GM23338 (cell line): ENCODE data around the gene PPM1H.

ENCODE experiments used
- CREB1 ChIP-seq: fragments of 250-450 bp; sonication (Bioruptor Pico); IDR thresholded peaks from 2 replicates; pipeline ENCODE4 v1.5.0; 2020; ENCODE audit warnings: low read depth, mild to moderate bottlenecking, moderate library complexity
- CTCF ChIP-seq, 2 experiments: fragments of 200-600 bp in 1 of 2; sonication (generic) in 1 of 2; conservative IDR thresholded peaks; 2 replicates each; pipeline versions ENCODE4 v1.5.1 to v1.6.1; 2016 to 2017; ENCODE audit warnings: antibody characterized with exemption in 2 of 2, low read depth in 2 of 2, mild to moderate bottlenecking in 2 of 2, moderate library complexity in 1 of 2
- ETS1 ChIP-seq: IDR thresholded peaks from 2 replicates; pipeline ENCODE4 v1.6.1; 2016; ENCODE audit warnings: antibody characterized with exemption
- EZH2 ChIP-seq: fragments of 200-600 bp; sonication (generic); IDR thresholded peaks from one replicate; pipeline ENCODE4 v1.8.0; 2017; ENCODE audit warnings: antibody characterized with exemption, mild to moderate bottlenecking, low read depth; ENCODE audit not compliant: unreplicated experiment
- EZH2phosphoT487 ChIP-seq: fragments of 200-600 bp; sonication (generic); IDR thresholded peaks from one replicate; pipeline ENCODE4 v1.8.1; 2018; ENCODE audit warnings: antibody characterized with exemption; ENCODE audit not compliant: unreplicated experiment
- JUNB ChIP-seq: IDR thresholded peaks from one replicate; pipeline ENCODE4 v1.6.1; 2016; ENCODE audit warnings: antibody characterized with exemption; ENCODE audit not compliant: unreplicated experiment
- POLR2AphosphoS5 ChIP-seq: IDR thresholded peaks from 2 replicates; pipeline ENCODE4 v1.6.1; 2016; ENCODE audit warnings: antibody characterized with exemption, low read depth
- REST ChIP-seq: IDR thresholded peaks from one replicate; pipeline ENCODE4 v1.6.1; 2018; ENCODE audit warnings: antibody characterized with exemption; ENCODE audit not compliant: unreplicated experiment
- ZNF331 ChIP-seq: fragments of 250-450 bp; sonication (Bioruptor Pico); IDR thresholded peaks from 2 replicates; pipeline ENCODE4 v1.5.0; 2020; ENCODE audit warnings: low read depth, mild to moderate bottlenecking, moderate library complexity
- ZNF462 ChIP-seq: fragments of 250-450 bp; sonication (Bioruptor Pico); IDR thresholded peaks from 2 replicates; pipeline ENCODE4 v1.5.0; 2020; ENCODE audit warnings: mild to moderate bottlenecking, moderate library complexity

GRCh38 chr12:62649412-62650138 is 285.4 kb downstream of the PPM1H start:
- no peak for TF ChIP-seq EZH2
- no peak for TF ChIP-seq CTCF (conservative IDR thresholded peaks at IDR 0.05; ENCODE audit: low read depth in 2 of 2)
- TF ChIP-seq CREB1 (CRISPR knock-in tag): no peak
- TF ChIP-seq EZH2phosphoT487: no peak
- no peak for TF ChIP-seq POLR2AphosphoS5
- TF ChIP-seq ETS1: no peak
- no peak for TF ChIP-seq REST
- TF ChIP-seq ZNF462 (CRISPR knock-in tag): no peak
- no peak for TF ChIP-seq JUNB
- no peak for TF ChIP-seq ZNF331 (CRISPR knock-in tag)
